GM19455 (cell line): ENCODE data around the gene ZNF616.

Source experiments
- ATAC-seq: cut with Tn5 transposase; IDR thresholded peaks from one replicate; pipeline ENCODE4 v1.9.1; 2021; ENCODE audit not compliant: unreplicated experiment

ZNF616 gene

GRCh38 chr19:52139252-52140031 lies at the start of gene ZNF616:
TSS of gene ZNF616 (minus strand) at chr19:52139938. CDS start at chr19:52130512, 9,426 bp downstream.
- ATAC-seq = peak; percentile 58

GRCh38 chr19:52188822-52189734 lies 49.3 kb upstream of the ZNF616 start:
- peak; percentile 18 for ATAC-seq

- ATAC-seq = no peak
These were observed 47.7 kb upstream of the ZNF616 start for GRCh38 chr19:52187407-52187806.

DNA sequence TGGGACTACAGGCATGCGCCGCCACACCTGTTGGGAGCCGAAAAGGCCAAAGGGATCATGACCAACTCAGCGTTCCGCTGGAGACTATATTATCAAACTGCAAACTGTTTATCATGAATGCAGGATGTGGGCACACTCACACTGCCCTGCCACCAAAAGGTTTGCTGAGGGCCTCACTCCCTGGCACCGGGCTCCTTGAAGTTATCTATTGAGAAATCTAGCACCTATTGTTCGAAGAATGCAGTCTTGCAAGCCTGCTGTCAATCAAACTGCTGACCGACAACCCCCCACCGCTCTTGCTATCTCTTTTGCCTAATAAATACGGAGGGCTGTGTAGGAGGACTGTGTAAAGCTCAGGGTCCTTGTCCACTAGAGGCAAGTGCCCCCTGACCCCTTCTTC lies 36.8 kb upstream of the ZNF616 start:
- no peak for ATAC-seq

DNA sequence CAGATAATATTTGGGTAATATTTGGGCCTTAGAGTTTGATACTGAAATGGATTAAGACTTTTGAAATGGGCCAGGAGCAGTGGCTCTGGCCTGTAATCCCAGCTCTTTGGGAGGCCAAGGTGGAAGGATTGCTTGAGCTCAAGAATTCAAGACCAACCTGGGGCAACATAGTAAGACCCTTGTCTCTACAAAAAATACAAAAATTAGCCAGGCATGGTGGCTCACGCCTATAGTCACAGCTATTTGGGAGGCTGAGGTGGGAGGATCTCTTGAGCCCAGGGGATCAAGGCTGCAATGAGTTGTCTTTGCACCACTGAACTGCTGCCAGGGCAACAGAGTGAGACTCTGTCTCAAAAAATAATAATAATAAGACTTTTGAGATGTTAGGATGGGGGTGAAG lies 32.6 kb upstream of the ZNF616 start:
- no peak for ATAC-seq

DNA sequence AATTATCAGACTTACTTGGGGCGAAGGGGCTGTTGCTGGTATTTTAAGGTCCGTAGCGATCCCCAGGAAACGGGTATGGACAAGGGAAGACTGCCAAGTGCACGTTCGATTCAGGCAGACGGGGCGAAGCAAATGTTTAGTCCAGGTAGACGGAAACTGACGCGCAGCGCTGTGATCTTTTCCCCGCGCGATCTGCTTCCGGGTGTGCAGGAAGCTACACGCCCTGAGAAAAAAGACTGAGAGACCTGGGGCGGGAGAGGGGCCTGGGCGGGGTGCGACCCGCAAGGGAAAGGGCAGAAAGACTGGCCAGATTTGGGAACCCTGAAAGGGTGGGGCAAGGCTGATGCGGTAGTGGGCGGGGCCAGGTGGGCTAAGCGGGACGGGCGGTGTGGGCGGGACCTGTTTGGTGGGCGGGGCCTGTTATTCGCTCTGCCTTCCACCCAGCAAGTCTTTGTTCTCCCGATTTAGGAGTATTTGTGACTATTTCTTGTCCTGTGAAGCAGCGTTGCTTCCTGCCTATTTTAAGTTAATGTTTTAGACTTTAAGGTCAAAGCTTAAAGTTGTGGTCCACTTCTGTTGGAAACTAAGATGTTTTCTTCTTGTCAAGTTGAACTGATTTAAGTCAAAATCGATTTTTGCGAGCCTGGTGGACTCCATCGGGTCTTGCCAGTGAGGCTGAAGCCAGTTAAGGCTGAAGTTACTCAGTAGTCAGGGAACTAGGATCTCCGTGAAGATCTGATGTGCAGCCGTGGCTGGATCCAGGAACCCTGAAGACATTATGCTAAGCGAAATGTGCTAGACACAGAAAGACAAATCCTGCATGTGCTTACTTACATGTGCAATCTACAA lies 31.8 kb upstream of the ZNF616 start, which contains the start of gene ZNF836:
ZNF836 (minus strand) TSS at position 301 of the 849 bp plus-strand sequence. CDS start 3,549 bp downstream, outside the sequence.
- ATAC-seq = peak; percentile 62

- peak; percentile 24 for ATAC-seq
These were observed 31.2 kb upstream of the ZNF616 start for GRCh38 chr19:52170863-52171320.

GRCh38 chr19:52170304-52170703 lies 30.6 kb upstream of the ZNF616 start:
- ATAC-seq = no peak

GRCh38 chr19:52155596-52156359 lies 16.0 kb upstream of the ZNF616 start:
- no peak for ATAC-seq

DNA sequence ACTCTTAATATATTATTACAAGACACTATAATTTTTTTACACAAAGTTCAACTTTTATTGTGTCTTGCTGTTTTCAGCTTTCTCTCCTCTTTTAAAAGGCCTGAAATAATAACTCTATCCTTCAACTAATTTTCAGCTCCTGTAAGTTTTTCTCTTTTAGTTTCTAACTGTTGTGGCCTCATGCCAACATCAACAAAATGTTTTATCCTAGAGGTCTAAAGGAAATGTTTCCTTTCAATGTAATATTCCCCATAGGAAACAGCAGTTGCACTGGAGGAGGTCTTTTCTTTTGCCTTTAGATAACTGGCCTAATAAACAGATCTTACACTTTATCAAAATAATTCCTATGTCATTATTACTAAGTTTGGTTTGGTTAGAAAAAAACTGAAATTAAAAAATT lies 8.5 kb upstream of the ZNF616 start:
- no peak for ATAC-seq

- no peak for ATAC-seq
These were observed 2.4 kb upstream of the ZNF616 start for GRCh38 chr19:52142001-52142595.

- ATAC-seq = no peak
These were observed 1.5 kb upstream of the ZNF616 start for GRCh38 chr19:52141203-52141602.

- peak; percentile 84 for ATAC-seq
These were observed 433 bp upstream of the ZNF616 start for GRCh38 chr19:52140032-52140710.

- ATAC-seq = no peak
These were observed 821 bp downstream of the ZNF616 start for GRCh38 chr19:52138983-52139251.

DNA sequence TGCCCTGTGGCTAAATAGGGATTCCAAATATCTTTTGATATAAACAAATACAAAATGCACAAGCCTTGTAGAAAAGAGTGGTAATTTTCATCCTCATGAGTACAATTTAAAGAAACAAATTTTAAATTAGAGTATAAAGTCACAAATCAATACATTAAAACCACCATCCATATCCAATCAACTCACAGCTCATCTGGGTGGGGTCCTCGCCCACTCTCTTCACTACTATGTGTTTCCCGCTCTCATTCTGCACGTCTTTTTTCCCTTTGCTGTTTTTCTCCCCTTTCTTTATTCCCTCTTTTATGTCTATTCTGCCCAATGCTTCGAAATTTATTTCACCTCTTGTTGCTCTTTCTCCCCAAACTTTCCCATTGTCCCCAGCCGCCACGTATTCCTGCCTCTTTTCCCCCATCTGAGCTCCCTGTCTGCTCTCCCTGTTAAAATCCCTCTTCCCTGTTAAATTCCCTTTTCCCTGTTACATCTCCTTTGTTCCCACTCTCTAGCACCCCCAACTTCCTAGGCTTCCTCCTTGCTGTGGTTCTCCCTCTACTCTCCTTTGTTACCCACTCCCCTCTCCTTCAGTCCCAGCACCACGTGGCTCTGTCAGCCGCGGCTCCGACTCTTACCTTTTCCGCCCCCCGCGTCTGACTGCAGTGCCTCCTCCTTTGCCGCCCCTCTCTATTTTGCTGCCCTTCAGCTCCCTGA lies 1.3 kb downstream of the ZNF616 start:
- no peak for ATAC-seq

DNA sequence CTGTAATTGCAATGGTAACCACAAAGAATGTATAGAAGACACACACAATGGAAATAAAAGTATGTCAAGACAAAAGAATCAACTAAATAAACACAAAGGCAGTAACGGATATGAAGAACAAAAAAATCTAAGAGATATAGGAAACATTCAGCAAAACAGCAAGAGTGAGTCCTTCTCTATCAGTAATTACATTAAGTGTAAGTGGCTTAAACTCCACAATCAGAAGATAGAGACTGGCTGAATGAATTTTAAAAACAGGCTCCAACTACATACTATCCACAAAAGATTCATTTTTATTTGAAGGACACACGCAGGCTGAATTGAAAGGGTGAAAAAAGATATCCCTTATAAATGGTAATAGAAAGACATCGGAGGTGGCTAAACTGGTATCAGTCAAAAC lies 19.5 kb downstream of the ZNF616 start:
- ATAC-seq = no peak

GRCh38 chr19:52115526-52116053 lies 24.1 kb downstream of the ZNF616 start:
- no peak for ATAC-seq

DNA sequence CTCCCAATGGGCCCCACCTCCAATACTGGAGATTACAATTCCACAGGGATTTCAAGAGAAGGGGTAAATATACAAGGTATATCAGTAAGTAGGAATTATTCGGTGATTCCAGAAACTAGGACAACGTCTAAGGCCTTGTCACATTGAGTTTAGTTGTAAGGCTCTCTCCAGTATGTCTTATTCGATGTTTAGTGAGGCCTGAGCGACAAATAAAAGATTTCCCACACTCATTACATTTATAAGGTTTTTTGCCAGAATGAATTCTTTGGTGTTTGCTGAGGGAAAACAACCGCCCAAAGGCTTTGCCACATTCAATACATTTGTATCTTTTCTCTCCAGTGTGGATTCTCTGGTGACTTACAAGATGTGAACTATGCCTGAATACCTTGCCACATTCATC lies 25.0 kb downstream of the ZNF616 start:
- no peak for ATAC-seq
